ENCODE data around the gene ATP6V0D1.

DNA sequence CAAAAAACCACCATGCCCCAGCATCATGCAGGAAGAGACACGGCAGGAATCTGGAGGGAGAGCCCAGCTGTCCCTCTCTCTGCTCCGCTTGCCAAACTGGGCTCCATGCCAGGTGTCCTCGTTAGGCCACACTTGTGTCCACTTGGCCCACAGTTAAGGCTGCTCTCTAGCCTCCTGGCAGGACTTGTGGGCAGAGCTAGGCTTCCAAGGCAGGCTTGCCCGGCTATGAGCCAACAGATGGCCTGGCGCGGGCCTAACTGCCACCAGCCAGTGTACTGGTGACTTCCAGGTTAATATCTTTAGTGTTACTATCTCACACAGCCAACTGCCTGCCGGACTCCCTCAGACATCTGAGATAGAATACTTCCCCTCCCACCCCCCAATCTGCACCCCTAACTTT lies 10.6 kb downstream of the ATP6V0D1 start:
- TF ChIP-seq, protein P1, sequence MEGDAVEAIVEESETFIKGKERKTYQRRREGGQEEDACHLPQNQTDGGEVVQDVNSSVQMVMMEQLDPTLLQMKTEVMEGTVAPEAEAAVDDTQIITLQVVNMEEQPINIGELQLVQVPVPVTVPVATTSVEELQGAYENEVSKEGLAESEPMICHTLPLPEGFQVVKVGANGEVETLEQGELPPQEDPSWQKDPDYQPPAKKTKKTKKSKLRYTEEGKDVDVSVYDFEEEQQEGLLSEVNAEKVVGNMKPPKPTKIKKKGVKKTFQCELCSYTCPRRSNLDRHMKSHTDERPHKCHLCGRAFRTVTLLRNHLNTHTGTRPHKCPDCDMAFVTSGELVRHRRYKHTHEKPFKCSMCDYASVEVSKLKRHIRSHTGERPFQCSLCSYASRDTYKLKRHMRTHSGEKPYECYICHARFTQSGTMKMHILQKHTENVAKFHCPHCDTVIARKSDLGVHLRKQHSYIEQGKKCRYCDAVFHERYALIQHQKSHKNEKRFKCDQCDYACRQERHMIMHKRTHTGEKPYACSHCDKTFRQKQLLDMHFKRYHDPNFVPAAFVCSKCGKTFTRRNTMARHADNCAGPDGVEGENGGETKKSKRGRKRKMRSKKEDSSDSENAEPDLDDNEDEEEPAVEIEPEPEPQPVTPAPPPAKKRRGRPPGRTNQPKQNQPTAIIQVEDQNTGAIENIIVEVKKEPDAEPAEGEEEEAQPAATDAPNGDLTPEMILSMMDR (conservative IDR thresholded peaks at IDR 0.05 in 1 of 2, IDR thresholded peaks at IDR 0.05 in 1 of 2; ENCODE audit: extremely low read depth in 1 of 2, insufficient read depth in 1 of 2, low read depth in 1 of 2, low read length in 2 of 2): no peak
- no peak for TF ChIP-seq EZH2 (IDR thresholded peaks at IDR 0.05; ENCODE audit: borderline replicate concordance, low read length)

All from mammary epithelial cell (primary cell).